HepG2 (cell line): ENCODE results near the gene PIF1. TPM values are rescaled to one million over a fixed set of nuclear protein-coding genes. Genes with fewer than 3 reads are reported as not detected.

Experiments used
- AGO1 ChIP-seq: fragments of 200-400 bp; formaldehyde crosslinking; IDR thresholded peaks from 2 replicates; pipeline ENCODE4 v1.6.1; 2017; ENCODE audit warnings: mild to moderate bottlenecking, low read depth, low read length, moderate library complexity; ENCODE audit not compliant: poor library complexity, severe bottlenecking
- CBX5 ChIP-seq: sonication (generic); formaldehyde crosslinking; IDR thresholded peaks from 2 replicates; pipeline ENCODE4 v1.4.0; 2020; ENCODE audit warnings: missing genetic modification reagents, borderline replicate concordance
- CCAR2 ChIP-seq: fragments of 200-400 bp; formaldehyde crosslinking; optimal IDR thresholded peaks from 2 replicates; pipeline ENCODE3; 2018; ENCODE audit warnings: low read depth, mild to moderate bottlenecking, low read length, moderate library complexity
- CHCHD3 ChIP-seq: sonication (generic); formaldehyde crosslinking; IDR thresholded peaks from 2 replicates; pipeline ENCODE4 v1.8.0; 2022; ENCODE audit warnings: mild to moderate bottlenecking, missing genetic modification reagents, moderate library complexity
- GABPB1 ChIP-seq: IDR thresholded peaks from 2 replicates; pipeline ENCODE4 v1.6.1; 2016; ENCODE audit warnings: mild to moderate bottlenecking, missing genetic modification reagents, moderate library complexity, missing compliant biosample characterization
- HOXA3 ChIP-seq: sonication (generic); formaldehyde crosslinking; IDR thresholded peaks from 2 replicates; pipeline ENCODE4 v1.5.0; 2020; ENCODE audit warnings: missing genetic modification reagents
- KDM4B ChIP-seq: sonication (generic); formaldehyde crosslinking; IDR thresholded peaks from 2 replicates; pipeline ENCODE4 v1.4.0; 2020; ENCODE audit warnings: missing genetic modification reagents
- MLLT10 ChIP-seq: sonication (generic); formaldehyde crosslinking; IDR thresholded peaks from 2 replicates; pipeline ENCODE4 v1.4.0; 2020; ENCODE audit warnings: missing genetic modification reagents
- PATZ1 ChIP-seq: sonication (generic); formaldehyde crosslinking; IDR thresholded peaks from 2 replicates; pipeline ENCODE4 v1.4.0; 2020; ENCODE audit warnings: missing genetic modification reagents
- WIZ ChIP-seq: sonication (generic); formaldehyde crosslinking; IDR thresholded peaks from 2 replicates; pipeline ENCODE4 v1.5.1; 2020; ENCODE audit warnings: mild to moderate bottlenecking, missing genetic modification reagents
- ZBTB10 ChIP-seq: sonication (generic); formaldehyde crosslinking; IDR thresholded peaks from 2 replicates; pipeline ENCODE4 v1.4.0; 2020; ENCODE audit warnings: missing genetic modification reagents, borderline replicate concordance
- ZBTB34 ChIP-seq: sonication (generic); formaldehyde crosslinking; IDR thresholded peaks from 2 replicates; pipeline ENCODE4 v1.8.0; 2022; ENCODE audit warnings: mild to moderate bottlenecking, missing genetic modification reagents
- ZBTB37 ChIP-seq: sonication (generic); formaldehyde crosslinking; IDR thresholded peaks from 2 replicates; pipeline ENCODE4 v1.4.0; 2020; ENCODE audit warnings: mild to moderate bottlenecking, missing genetic modification reagents
- ZBTB46 ChIP-seq: sonication (generic); formaldehyde crosslinking; IDR thresholded peaks from 2 replicates; pipeline ENCODE4 v1.4.0; 2020; ENCODE audit warnings: mild to moderate bottlenecking, missing genetic modification reagents, borderline replicate concordance
- ZFAT ChIP-seq: sonication (generic); formaldehyde crosslinking; conservative IDR thresholded peaks from 2 replicates; pipeline ENCODE4 v1.8.1; 2023; ENCODE audit warnings: missing genetic modification reagents, inconsistent platforms
- ZNF121 ChIP-seq: sonication (generic); formaldehyde crosslinking; IDR thresholded peaks from 2 replicates; pipeline ENCODE4 v1.5.0; 2020; ENCODE audit warnings: mild to moderate bottlenecking, missing genetic modification reagents
- ZNF230 ChIP-seq: sonication (generic); formaldehyde crosslinking; IDR thresholded peaks from 2 replicates; pipeline ENCODE4 v1.4.0; 2020; ENCODE audit warnings: mild to moderate bottlenecking, missing genetic modification reagents
- ZNF564 ChIP-seq: sonication (generic); formaldehyde crosslinking; IDR thresholded peaks from 2 replicates; pipeline ENCODE4 v1.8.1; 2023; ENCODE audit warnings: mild to moderate bottlenecking, missing genetic modification reagents
- ZNF670 ChIP-seq: sonication (generic); formaldehyde crosslinking; IDR thresholded peaks from 2 replicates; pipeline ENCODE4 v1.8.0; 2022; ENCODE audit warnings: mild to moderate bottlenecking, missing genetic modification reagents, borderline replicate concordance
- ZSCAN31 ChIP-seq: sonication (generic); formaldehyde crosslinking; IDR thresholded peaks from 2 replicates; pipeline ENCODE4 v1.5.0; 2020; ENCODE audit warnings: low read depth, mild to moderate bottlenecking, missing genetic modification reagents
- polyA plus RNA-seq, 8 experiments: library from polyadenylated mRNA; depleted of rRNA in 3 of 8; stranded (reverse) in 7 of 8; unstranded in 1 of 8; fragments of >200 nt; fragmentation: Illumina TruSeq in 4 of 8; extraction: Trizol in 4 of 8; gene quantifications; 2 replicates each; pipeline versions ENCODE4 v1.2.1 to v1.2.3, GENCODE V29; 2011 to 2016; ENCODE audit warnings: low read depth in 4 of 8, missing spikeins in 1 of 8, mixed read lengths in 1 of 8; ENCODE audit not compliant: insufficient read depth in 1 of 8
- total RNA-seq, 5 experiments: library from RNA; depleted of rRNA; stranded (reverse); fragments of >200 nt; fragmentation: Illumina TruSeq; extraction: Trizol; gene quantifications; 2 replicates each; pipeline ENCODE4 v1.2.3, GENCODE V29; 2016; ENCODE audit warnings: low read depth in 1 of 5

PIF1 gene
- total and polyA plus RNA-seq, 2 of the 13 experiments (the other 11 are each of a cell fraction or from before 2014, with no cell fraction given): 18.5 to 19.7 TPM

- no peak for TF ChIP-seq ZBTB46 (CRISPR knock-in tag)
- TF ChIP-seq KDM4B (CRISPR knock-in tag): peak; percentile 81; the same call in 1 of the 2 replicates
- no peak for TF ChIP-seq ZNF121
- TF ChIP-seq ZFAT (CRISPR knock-in tag): no peak
- TF ChIP-seq HOXA3: peak; percentile 47; the same call in 1 of the 2 replicates
- no peak for TF ChIP-seq MLLT10 (CRISPR knock-in tag)
- TF ChIP-seq GABPB1: peak; percentile 88
- TF ChIP-seq ZNF230 (CRISPR knock-in tag): no peak
- 0 out of 2 replicates have a peak, but pooled peaks have one; percentile 55 for TF ChIP-seq ZNF564 (CRISPR knock-in tag)
- peak; percentile 87 for TF ChIP-seq AGO1
- no peak for TF ChIP-seq ZNF670
- TF ChIP-seq WIZ (CRISPR knock-in tag): no peak
- no peak for TF ChIP-seq CHCHD3 (CRISPR knock-in tag)
- TF ChIP-seq ZSCAN31 (CRISPR knock-in tag): 0 out of 2 replicates have a peak, but pooled peaks have one; percentile 33
- TF ChIP-seq ZBTB37: no peak
- no peak for TF ChIP-seq ZBTB10
- no peak for TF ChIP-seq ZBTB34 (CRISPR knock-in tag)
- TF ChIP-seq PATZ1 (CRISPR knock-in tag): peak; percentile 91
- peak; percentile 34; the same call in 1 of the 2 replicates for TF ChIP-seq CBX5
- no peak for TF ChIP-seq CCAR2
These were observed 16.1 kb upstream of the PIF1 start, which contains the start of gene PLEKHO2 (continued) for GRCh38 chr15:64841344-64842095.
